Iris pigment epithelial cell (primary cell): ENCODE data around the gene PCGF2.

Experiments used
- DNase-seq: peaks from one replicate; pipeline ENCODE4 v3.0.0-alpha.2; 2011; ENCODE audit warnings: low read depth

The PCGF2 gene

GRCh38 chr17:38751144-38751807 lies 3.1 kb upstream of the PCGF2 start:
- DNase-seq: no peak

GRCh38 chr17:38750312-38751121 lies 2.4 kb upstream of the PCGF2 start:
- peak; percentile 31 for DNase-seq

- DNase-seq: no peak
Observed at GRCh38 chr17:38750044-38750311, 1.8 kb upstream of the PCGF2 start.

GRCh38 chr17:38749223-38750043 lies 1.3 kb upstream of the PCGF2 start:
- DNase-seq: peak; percentile 63

- no peak for DNase-seq
Observed at GRCh38 chr17:38748892-38749222, 721 bp upstream of the PCGF2 start.

GRCh38 chr17:38747463-38748148 lies 530 bp downstream of the PCGF2 start:
- DNase-seq: no peak

GRCh38 chr17:38746849-38747462 lies 1.2 kb downstream of the PCGF2 start:
- DNase-seq: no peak

- DNase-seq: no peak
Observed at GRCh38 chr17:38746004-38746848, 1.9 kb downstream of the PCGF2 start.

GRCh38 chr17:38745545-38745944 lies 2.6 kb downstream of the PCGF2 start:
- DNase-seq: no peak

- no peak for DNase-seq
Observed at GRCh38 chr17:38743556-38744171, 4.5 kb downstream of the PCGF2 start.

GRCh38 chr17:38742411-38743308 lies 5.5 kb downstream of the PCGF2 start:
- peak; percentile 88 for DNase-seq

- DNase-seq: no peak
Observed at GRCh38 chr17:38741921-38742410, 6.2 kb downstream of the PCGF2 start.

GRCh38 chr17:38741461-38741860 lies 6.7 kb downstream of the PCGF2 start:
- DNase-seq: no peak

- DNase-seq: no peak
Observed at GRCh38 chr17:38740806-38741205, 7.3 kb downstream of the PCGF2 start.

GRCh38 chr17:38740044-38740443 lies 8.1 kb downstream of the PCGF2 start:
- DNase-seq: no peak

- no peak for DNase-seq
Observed at GRCh38 chr17:38739305-38739704, 8.8 kb downstream of the PCGF2 start.

- no peak for DNase-seq
Observed at GRCh38 chr17:38738686-38739085, 9.4 kb downstream of the PCGF2 start.

GRCh38 chr17:38738007-38738662 lies 10.0 kb downstream of the PCGF2 start:
- no peak for DNase-seq
